ENCODE data around the gene EIF2B4. TPM values are rescaled to one million over a fixed set of nuclear protein-coding genes. Genes with fewer than 3 reads are reported as not detected.

The EIF2B4 gene
- total and polyA plus RNA-seq, 9 of the 15 experiments (the other 6 are each of a cell fraction or from before 2014, with no cell fraction given) = 29.7 to 80.3 (median 58.9) TPM

GRCh38 chr2:27379836-27380625 lies 9.9 kb upstream of the EIF2B4 start (continued):
- TF ChIP-seq MBD1 (CRISPR knock-in tag; IDR thresholded peaks at IDR 0.05) (no peak), SIN3A (IDR thresholded peaks at IDR 0.05; ENCODE audit: borderline replicate concordance in 2 of 2, control insufficient read depth in 1 of 2, low read depth in 2 of 2, low read length in 2 of 2) (peak in 1 of 2 experiments; percentile 39; a peak in 1 of 4 replicates), SMAD4 (CRISPR knock-in tag; conservative IDR thresholded peaks at IDR 0.05) (no peak), E2F6 (IDR thresholded peaks at IDR 0.05; ENCODE audit: borderline replicate concordance in 1 of 2, extremely low read depth in 1 of 2, insufficient read depth in 1 of 2, insufficient read length in 1 of 2, low read depth in 1 of 2, low read length in 1 of 2, poor library complexity in 1 of 2, severe bottlenecking in 1 of 2) (peak; percentile 13 to 35), SPI1 (IDR thresholded peaks at IDR 0.05; ENCODE audit: borderline replicate concordance, low read depth, low read length) (0 out of 2 replicates have a peak, but pooled peaks have one; percentile 1), PYGO2 (tag; IDR thresholded peaks at IDR 0.05) (no peak), SMARCA5 (IDR thresholded peaks at IDR 0.05) (no peak), TGIF2 (CRISPR knock-in tag; IDR thresholded peaks at IDR 0.05) (no peak), ZNF165 (CRISPR knock-in tag; IDR thresholded peaks at IDR 0.05; ENCODE audit: borderline replicate concordance) (no peak), NR2C1 (IDR thresholded peaks at IDR 0.05) (peak; percentile 98), NR2C1 (tag; IDR thresholded peaks at IDR 0.05) (peak; percentile 97), HOXB6 (CRISPR knock-in tag; IDR thresholded peaks at IDR 0.05; ENCODE audit: borderline replicate concordance) (no peak), MNT (conservative IDR thresholded peaks at IDR 0.05) (no peak), CHD2 (IDR thresholded peaks at IDR 0.05; ENCODE audit: low read depth, low read length) (no peak), RAD51 (IDR thresholded peaks at IDR 0.05; ENCODE audit: borderline replicate concordance, low read depth) (no peak), TCF3 (CRISPR knock-in tag; IDR thresholded peaks at IDR 0.05) (peak; percentile 63), PHF20 (IDR thresholded peaks at IDR 0.05; ENCODE audit: partially characterized antibody) (no peak), SLC30A9 (CRISPR knock-in tag; IDR thresholded peaks at IDR 0.05) (no peak), BRD4 (IDR thresholded peaks at IDR 0.05) (no peak), ZNF140 (CRISPR knock-in tag; IDR thresholded peaks at IDR 0.05) (no peak), CHD1 (IDR thresholded peaks at IDR 0.05; ENCODE audit: low read length) (no peak), CBFA2T3 (IDR thresholded peaks at IDR 0.05) (peak; percentile 60), SUPT5H (IDR thresholded peaks at IDR 0.05) (no peak; the same call in none of the 2 replicates)
- TF ChIP-seq, protein P1, sequence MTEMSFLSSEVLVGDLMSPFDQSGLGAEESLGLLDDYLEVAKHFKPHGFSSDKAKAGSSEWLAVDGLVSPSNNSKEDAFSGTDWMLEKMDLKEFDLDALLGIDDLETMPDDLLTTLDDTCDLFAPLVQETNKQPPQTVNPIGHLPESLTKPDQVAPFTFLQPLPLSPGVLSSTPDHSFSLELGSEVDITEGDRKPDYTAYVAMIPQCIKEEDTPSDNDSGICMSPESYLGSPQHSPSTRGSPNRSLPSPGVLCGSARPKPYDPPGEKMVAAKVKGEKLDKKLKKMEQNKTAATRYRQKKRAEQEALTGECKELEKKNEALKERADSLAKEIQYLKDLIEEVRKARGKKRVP (CRISPR knock-in tag; IDR thresholded peaks at IDR 0.05) = no peak

Measured in K562 (cell line).